ENCODE measurements around the gene ZBTB3. TPM values are rescaled to one million over a fixed set of nuclear protein-coding genes. Genes with fewer than 3 reads are reported as not detected.

Gene ZBTB3
- total RNA-seq, 1 experiment from 2014 or later, result 43.4 TPM

- Histone ChIP-seq H2BK120ac (ENCODE audit: low read depth, low read length, poor library complexity, severe bottlenecking) (no peak overlapping the region), H4K20me1 (ENCODE audit: control insufficient read depth, insufficient read depth, insufficient read length) (no peaks in the 10 kb centered on the region), H3K23ac (ENCODE audit: insufficient read length, low read depth, low read length) (no peak overlapping the region), H2BK15ac (ENCODE audit: low read depth, low read length) (no peak overlapping the region), H3K79me1 (ENCODE audit: insufficient read depth, low read depth, low read length, poor library complexity, severe bottlenecking) (no peaks in the 10 kb centered on the region), H3K9ac (ENCODE audit: extremely low read depth, insufficient read length, low read length) (no peak overlapping the region), H2BK20ac (ENCODE audit: low read depth, low read length, poor library complexity, severe bottlenecking) (no peak overlapping the region), H2AK5ac (ENCODE audit: insufficient read length, low read length) (no peak overlapping the region), H3K4me1 (ENCODE audit: insufficient read depth, low read length) (no peaks in the 10 kb centered on the region), H3K79me2 (ENCODE audit: insufficient read depth, low read length) (no peaks in the 10 kb centered on the region; the same call in 1 of the 2 replicates), H3K27me3 (ENCODE audit: insufficient read depth, low read length) (no peaks in the 10 kb centered on the region), H2BK5ac (ENCODE audit: insufficient read length, low read length) (no peak overlapping the region), H3K56ac (ENCODE audit: insufficient read length, low read depth, low read length) (no peak overlapping the region), H3K18ac (ENCODE audit: insufficient read length, low read depth, low read length) (no peak overlapping the region), H4K5ac (ENCODE audit: insufficient read length, low read depth, low read length) (no peak overlapping the region), H4K8ac (replicated peaks; ENCODE audit: insufficient read length, low read depth, low read length) (no peak overlapping the region), H3K9me3 (ENCODE audit: control insufficient read depth, low read depth, low read length) (no peaks in the 10 kb centered on the region), H4K91ac (ENCODE audit: insufficient read length, low read depth, low read length) (no peak overlapping the region), H2AFZ (ENCODE audit: low read length) (no peak overlapping the region), H3K27ac (ENCODE audit: insufficient read length, low read depth, low read length) (no peak overlapping the region), H2BK12ac (ENCODE audit: insufficient read length, low read depth, low read length) (no peak overlapping the region), H3K14ac (ENCODE audit: insufficient read depth, low read length) (no peak overlapping the region), H3K4ac (ENCODE audit: low read depth, low read length) (no peak overlapping the region), H3T11ph (ENCODE audit: low read length) (no peak overlapping the region), H3K23me2 (ENCODE audit: insufficient read length, low read depth, low read length, poor library complexity, severe bottlenecking) (peaks cover 4% of the 10 kb centered on the region), H3K4me2 (ENCODE audit: insufficient read depth, insufficient read length, low read length) (no peak overlapping the region)
- no CpG with 5 or more reads among the region's 3 CpGs for WGBS (ENCODE audit: extremely low coverage, insufficient read length, low lambda C conversion rate)
- Mint-ChIP-seq H3K9me3 (no peaks in the 10 kb centered on the region; a peak in 1 of 5 replicates), H3K4me1 (peaks cover 27 to 37% of the 10 kb centered on the region in 2 experiments), H3K27ac (peak overlapping the region in 2 of 3 experiments; percentile 29 to 90; a peak in 3 of 7 replicates), H3K4me3 (peak overlapping the region; percentile 89 to 94; a peak in 4 of 5 replicates), H3K27me3 (ENCODE audit: low read depth) (no peaks in the 10 kb centered on the region; the same call in 1 of the 2 replicates), H3K36me3 (ENCODE audit: insufficient read depth in 1 of 3, low read depth in 3 of 3) (peaks cover 23 to 70% (median 45%) of the 10 kb centered on the region in 3 experiments; a peak in 6 of 7 replicates)
- no peak for DNase-seq
- no peak for TF ChIP-seq CTCF (conservative IDR thresholded peaks at IDR 0.05)
Measured at GRCh38 chr11:62789576-62789975, 35.6 kb upstream of the ZBTB3 start.
